Naive thymus-derived CD8-positive, alpha-beta T cell (primary cell): Measurements from ENCODE around the gene PP2D1. TPM values are rescaled to one million over a fixed set of nuclear protein-coding genes. Genes with fewer than 3 reads are reported as not detected.
"Not testable (repeated sequence)": the region's sequence is repeated elsewhere in the genome, so short reads cannot be mapped to it uniquely, and the experiment has no call there.

Source experiments
- ATAC-seq, 2 donors: fragments of 150-1000 bp; cut with Tn5 transposase in 1 of 2; sonication (Bioruptor Pico), chemical (Tn5 transposase) in 1 of 2; 1 replicate in 1 of 2; 2 replicates in 1 of 2; pipeline ENCODE4 v1.10.0; 2021; ENCODE audit warnings: mild to moderate bottlenecking in 2 of 2, moderate library complexity in 2 of 2
- POLR2A ChIA-PET: fragments of 350-600 bp; sonication (Branson Sonifier 250); formaldehyde crosslinking; loops from one replicate; lab custom pipeline; 2021; ENCODE audit warnings: antibody characterized with exemption; lab: Charles Lee
- DNase-seq, 10 donors: peaks; one replicate each; pipeline versions ENCODE4 v3.0.0 to v3.0.0-alpha.2; 2020 to 2022
- H3K27ac Mint-ChIP-seq, 10 donors: one replicate each; pipeline ENCODE4 v1.8.0; 2020 to 2022; ENCODE audit warnings: mild to moderate bottlenecking in 10 of 10, mixed read lengths in 10 of 10, moderate library complexity in 4 of 10, inconsistent platforms in 1 of 10
- H3K27me3 Mint-ChIP-seq, 5 donors: one replicate each; pipeline ENCODE4 v1.8.0; 2021 to 2022; ENCODE audit warnings: mixed read lengths in 5 of 5
- H3K36me3 Mint-ChIP-seq, 3 donors: one replicate each; pipeline ENCODE4 v1.8.0; 2020 to 2022; ENCODE audit warnings: mixed read lengths in 3 of 3, mild to moderate bottlenecking in 2 of 3, inconsistent platforms in 1 of 3
- H3K4me1 Mint-ChIP-seq, 4 donors: one replicate each; pipeline ENCODE4 v1.8.0; 2021 to 2022; ENCODE audit warnings: mixed read lengths in 4 of 4
- H3K4me3 Mint-ChIP-seq, 10 donors: one replicate each; pipeline ENCODE4 v1.8.0; 2020 to 2022; ENCODE audit warnings: mild to moderate bottlenecking in 10 of 10, mixed read lengths in 10 of 10, moderate library complexity in 6 of 10, inconsistent platforms in 1 of 10
- H3K9me3 Mint-ChIP-seq, 9 donors: one replicate each; pipeline ENCODE4 v1.8.0; 2020 to 2022; ENCODE audit warnings: mixed read lengths in 9 of 9, mild to moderate bottlenecking in 3 of 9, inconsistent platforms in 1 of 9, moderate library complexity in 1 of 9
- polyA plus RNA-seq, 3 donors: library from polyadenylated mRNA; unstranded; fragments of 300-500 nt; fragmentation: Illumina TruSeq; gene quantifications; one replicate each; pipeline ENCODE4 v1.2.3, GENCODE V29; 2021
- total RNA-seq, 8 experiments: library from RNA in 2 of 8; stranded (reverse) in 2 of 8; gene quantifications; one replicate each; pipeline ENCODE4 v1.2.3 and lab custom pipeline; 2021 to 2026

Gene PP2D1
- total and polyA plus RNA-seq, 5 experiments from 2014 or later = 0.33 to 0.98 (median 0.34) TPM; not detected in 2

- H3K4me3 Mint-ChIP-seq = no peak overlapping the region
- H3K9me3 Mint-ChIP-seq = no peaks in the 10 kb centered on the region
- H3K4me1 Mint-ChIP-seq = no peaks in the 10 kb centered on the region
- H3K27ac Mint-ChIP-seq = peak overlapping the region in 1 of 10 donors; percentile 60
- H3K36me3 Mint-ChIP-seq = no peaks in the 10 kb centered on the region
- DNase-seq = no peak
- no peaks in the 10 kb centered on the region for H3K27me3 Mint-ChIP-seq
- POLR2A ChIA-PET = no interaction called here
- no peak for ATAC-seq
Observed at GRCh38 chr3:20007960-20008359, 4.1 kb downstream of the PP2D1 start.

DNA sequence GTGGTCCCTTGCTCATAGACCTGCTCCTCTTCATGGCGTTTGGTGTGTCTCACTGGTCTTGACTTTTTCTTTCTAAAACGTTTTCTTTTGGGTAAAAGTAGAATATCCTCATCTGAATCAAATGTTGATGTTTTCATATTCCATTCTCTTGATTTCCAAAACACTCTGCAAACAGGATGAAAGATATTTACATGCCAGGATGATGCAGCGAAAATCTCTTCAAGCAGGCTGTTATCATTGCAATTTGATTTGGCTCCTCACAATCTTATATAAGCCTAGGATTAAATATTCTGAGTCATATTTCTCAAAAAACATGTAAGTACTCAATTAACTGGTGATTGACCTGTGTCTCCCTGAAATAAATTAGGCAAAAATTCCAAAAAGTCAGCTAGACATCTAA is 10.1 kb downstream of the PP2D1 start:
- ATAC-seq (no peak), DNase-seq (no peak)
- Mint-ChIP-seq H3K27me3 (no peaks in the 10 kb centered on the region), H3K4me1 (no peaks in the 10 kb centered on the region), H3K4me3 (no peak overlapping the region), H3K27ac (no peak overlapping the region), H3K9me3 (peaks cover 0 to 5% (median 0%) of the 10 kb centered on the region in 9 donors), H3K36me3 (no peaks in the 10 kb centered on the region)
- POLR2A ChIA-PET = no interaction called here

DNA sequence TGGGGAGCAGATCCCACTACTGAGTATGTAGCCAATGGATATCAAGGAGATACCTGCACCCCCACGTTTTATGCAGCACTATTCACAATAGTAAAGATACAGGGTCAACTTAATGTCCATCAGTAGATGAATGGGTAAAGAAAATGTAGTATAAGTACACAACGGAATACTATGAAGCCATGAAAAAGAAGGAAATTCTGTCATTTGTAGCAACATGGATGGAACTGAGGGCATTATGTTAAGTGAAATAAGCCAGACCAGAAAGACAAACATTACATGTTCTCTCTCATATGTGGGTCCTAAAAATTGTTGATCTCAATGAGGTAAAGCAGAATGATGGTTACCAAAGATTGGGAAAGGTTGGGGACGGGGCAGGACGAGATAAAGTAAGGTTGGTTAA is 14.6 kb downstream of the PP2D1 start:
- H3K9me3 Mint-ChIP-seq = peaks cover 0 to 5% (median 0%) of the 10 kb centered on the region in 9 donors
- no peaks in the 10 kb centered on the region for H3K4me1 Mint-ChIP-seq
- peak overlapping the region in 1 of 10 donors; percentile 15 for H3K27ac Mint-ChIP-seq
- ATAC-seq (no peak), DNase-seq (no peak)
- no peak overlapping the region for H3K4me3 Mint-ChIP-seq
- no peaks in the 10 kb centered on the region for H3K36me3 Mint-ChIP-seq
- no peaks in the 10 kb centered on the region for H3K27me3 Mint-ChIP-seq
- POLR2A ChIA-PET = no interaction called here

DNA sequence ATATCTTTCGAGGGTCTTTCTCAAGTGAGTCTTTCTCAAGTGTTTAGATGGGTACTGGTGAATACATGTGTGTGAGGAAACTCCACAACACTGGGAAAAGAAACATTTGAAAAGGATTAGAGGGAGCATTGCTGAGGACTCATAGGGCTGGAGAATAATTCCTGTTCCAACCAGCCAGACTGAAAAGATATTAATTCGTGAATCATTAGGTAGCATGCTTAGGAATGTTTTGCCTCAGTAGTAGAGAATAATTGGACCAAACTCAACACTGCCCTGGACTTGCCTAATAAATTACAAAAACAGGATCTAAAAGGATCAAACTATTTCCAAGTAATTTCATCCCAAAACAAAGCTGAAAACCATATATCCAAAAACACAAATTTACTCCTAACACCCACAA is 17.3 kb downstream of the PP2D1 start:
- no peaks in the 10 kb centered on the region for H3K27me3 Mint-ChIP-seq
- ATAC-seq = no peak
- no peaks in the 10 kb centered on the region for H3K36me3 Mint-ChIP-seq
- DNase-seq = no peak
- H3K4me1 Mint-ChIP-seq = peaks cover 0 to 5% (median 2%) of the 10 kb centered on the region in 4 donors
- H3K9me3 Mint-ChIP-seq = peaks cover 0 to 5% (median 0%) of the 10 kb centered on the region in 9 donors
- no peak overlapping the region for H3K4me3 Mint-ChIP-seq
- H3K27ac Mint-ChIP-seq = no peak overlapping the region
- POLR2A ChIA-PET = no interaction called here

DNA sequence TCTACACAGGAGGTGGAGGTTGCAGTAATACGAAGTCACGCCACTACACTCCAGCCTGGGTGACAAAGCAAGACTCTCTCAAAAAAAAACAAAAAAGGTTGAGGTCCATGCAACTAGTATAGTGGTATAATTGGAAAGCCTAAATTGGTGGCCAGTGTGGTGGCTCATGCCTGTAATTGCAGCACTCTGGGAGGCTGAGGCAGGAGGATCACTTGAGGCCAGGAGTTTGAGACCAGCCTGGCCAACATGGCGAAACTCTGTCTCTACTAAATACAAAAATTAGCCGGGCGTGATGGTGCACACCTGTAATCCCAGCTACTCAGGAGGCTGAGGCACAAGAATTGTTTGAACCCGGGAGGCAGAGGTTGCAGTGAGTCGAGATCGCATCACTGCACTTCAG is 23.2 kb downstream of the PP2D1 start:
- not testable (repeated sequence) for H3K4me3 Mint-ChIP-seq, H3K9me3 Mint-ChIP-seq, H3K4me1 Mint-ChIP-seq, DNase-seq, ATAC-seq, H3K27me3 Mint-ChIP-seq
- peak overlapping the region in 2 of 10 donors; percentile 24 to 46 for H3K27ac Mint-ChIP-seq
- H3K36me3 Mint-ChIP-seq = peaks cover 7 to 28% (median 25%) of the 10 kb centered on the region in 3 donors
- POLR2A ChIA-PET = interaction anchor here (0.7 kb wide), 1 partner anchor 130 kb away, joined by 3 read pairs; no protein-coding TSS in a partner anchor

DNA sequence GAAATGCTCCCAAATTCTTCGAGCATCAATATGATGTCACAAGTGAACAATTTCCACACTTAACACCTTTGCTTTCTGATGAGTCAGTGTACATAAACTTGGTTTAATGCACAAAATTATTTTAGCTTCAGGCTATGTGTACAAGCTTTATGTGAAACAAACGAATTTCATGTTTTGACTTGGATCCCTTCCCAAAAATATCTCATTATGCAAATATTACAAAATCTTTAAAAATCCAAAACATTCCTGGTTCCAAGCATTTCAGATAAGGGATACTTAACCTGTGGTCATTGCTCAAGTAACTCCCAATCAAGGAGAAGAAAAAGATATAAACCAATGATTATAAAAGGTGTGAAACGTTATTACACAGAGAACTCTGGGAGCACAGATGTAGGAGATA is 40.0 kb downstream of the PP2D1 start:
- no peaks in the 10 kb centered on the region for H3K27me3 Mint-ChIP-seq
- POLR2A ChIA-PET = no interaction called here
- ATAC-seq (no peak), DNase-seq (no peak)
- H3K36me3 Mint-ChIP-seq = peaks cover 5 to 79% (median 16%) of the 10 kb centered on the region in 3 donors
- peaks cover 6 to 41% (median 35%) of the 10 kb centered on the region in 4 donors for H3K4me1 Mint-ChIP-seq
- H3K27ac Mint-ChIP-seq = peak overlapping the region in 1 of 10 donors; percentile 8
- H3K4me3 Mint-ChIP-seq = no peak overlapping the region
- no peaks in the 10 kb centered on the region for H3K9me3 Mint-ChIP-seq

DNA sequence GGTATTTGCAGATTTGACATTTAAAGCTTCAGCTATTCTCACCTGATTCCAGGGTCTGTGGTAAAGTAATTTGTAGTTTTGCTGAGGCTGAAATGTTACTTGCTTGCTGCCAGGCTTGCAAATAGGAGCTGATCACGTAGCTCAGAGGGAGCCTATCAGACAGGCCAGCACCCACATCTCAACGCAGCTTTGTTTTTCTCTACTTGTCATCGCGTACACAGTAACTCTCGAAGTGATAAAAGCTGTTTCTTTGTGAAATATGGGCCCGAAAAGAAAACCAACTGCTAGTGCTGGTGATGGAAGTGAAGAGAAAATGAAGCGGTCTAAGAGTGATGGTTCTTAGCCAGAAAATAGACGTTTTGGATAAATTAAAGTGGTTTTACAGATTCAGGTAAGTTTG is 41.7 kb downstream of the PP2D1 start:
- Mint-ChIP-seq H3K4me1 (peaks cover 9 to 58% (median 49%) of the 10 kb centered on the region in 4 donors), H3K27ac (peak overlapping the region in 3 of 10 donors; percentile 41 to 69 (median 44)), H3K4me3 (peak overlapping the region in 1 of 10 donors; percentile 9), H3K27me3 (no peaks in the 10 kb centered on the region), H3K36me3 (peaks cover 5 to 74% (median 14%) of the 10 kb centered on the region in 3 donors), H3K9me3 (no peaks in the 10 kb centered on the region)
- POLR2A ChIA-PET = no interaction called here
- ATAC-seq (no peak), DNase-seq (no peak)

- no peak for DNase-seq
- Mint-ChIP-seq H3K27ac (peak overlapping the region in 6 of 10 donors; percentile 1 to 49 (median 8)), H3K4me3 (no peak overlapping the region), H3K9me3 (no peaks in the 10 kb centered on the region), H3K27me3 (no peaks in the 10 kb centered on the region), H3K4me1 (peaks cover 15 to 77% (median 66%) of the 10 kb centered on the region in 4 donors), H3K36me3 (peaks cover 0 to 62% (median 9%) of the 10 kb centered on the region in 3 donors)
- POLR2A ChIA-PET = no interaction called here
- no peak for ATAC-seq
Observed at GRCh38 chr3:19967812-19968211, 44.3 kb downstream of the PP2D1 start.

GRCh38 chr3:19967208-19967607 is 44.9 kb downstream of the PP2D1 start:
- Mint-ChIP-seq H3K27me3 (no peaks in the 10 kb centered on the region), H3K27ac (peak overlapping the region in 5 of 10 donors; percentile 3 to 52 (median 9)), H3K9me3 (no peaks in the 10 kb centered on the region), H3K4me1 (peaks cover 13 to 78% (median 66%) of the 10 kb centered on the region in 4 donors), H3K4me3 (peak overlapping the region in 1 of 10 donors; percentile 9), H3K36me3 (peaks cover 0 to 61% (median 9%) of the 10 kb centered on the region in 3 donors)
- POLR2A ChIA-PET = interaction anchor here (0.7 kb wide), 1 partner anchor 84 kb away, joined by 3 read pairs; no protein-coding TSS in a partner anchor
- DNase-seq (no peak), ATAC-seq (no peak)

- Mint-ChIP-seq H3K9me3 (no peaks in the 10 kb centered on the region), H3K4me3 (peak overlapping the region in 2 of 10 donors; percentile 1 to 22), H3K4me1 (peaks cover 29 to 91% (median 83%) of the 10 kb centered on the region in 4 donors), H3K27me3 (no peaks in the 10 kb centered on the region), H3K27ac (peak overlapping the region in 4 of 10 donors; percentile 27 to 64 (median 28)), H3K36me3 (peaks cover 0 to 64% (median 10%) of the 10 kb centered on the region in 3 donors)
- DNase-seq = no peak
- ATAC-seq = no peak
- POLR2A ChIA-PET = no interaction called here
Observed at GRCh38 chr3:19961960-19962359, 50.1 kb downstream of the PP2D1 start.

DNA sequence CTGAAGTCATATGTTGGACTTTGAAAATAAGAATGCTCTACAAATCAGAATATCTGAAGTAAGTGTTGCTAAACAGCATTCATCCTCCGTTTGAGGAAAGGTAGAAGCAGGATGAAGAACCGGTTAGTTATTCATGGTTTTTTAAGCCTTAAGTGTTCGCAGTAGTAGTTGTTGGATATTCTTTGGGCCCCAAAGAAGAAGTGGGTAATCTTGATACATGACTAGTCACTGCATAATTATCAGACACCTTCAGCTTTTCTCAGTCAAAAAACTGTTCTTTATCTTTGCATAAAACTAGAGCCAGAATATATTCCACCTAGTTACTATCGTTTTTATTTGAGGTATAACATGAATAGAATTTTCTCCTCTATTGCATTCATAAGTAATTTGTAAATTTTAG is 51.4 kb downstream of the PP2D1 start:
- DNase-seq = no peak
- H3K9me3 Mint-ChIP-seq = no peaks in the 10 kb centered on the region
- peaks cover 0 to 62% (median 5%) of the 10 kb centered on the region in 3 donors for H3K36me3 Mint-ChIP-seq
- POLR2A ChIA-PET = no interaction called here
- peak overlapping the region in 3 of 10 donors; percentile 12 to 78 (median 61) for H3K27ac Mint-ChIP-seq
- peaks cover 31 to 87% (median 77%) of the 10 kb centered on the region in 4 donors for H3K4me1 Mint-ChIP-seq
- no peak overlapping the region for H3K4me3 Mint-ChIP-seq
- ATAC-seq = no peak
- no peaks in the 10 kb centered on the region for H3K27me3 Mint-ChIP-seq

GRCh38 chr3:19959505-19959904 is 52.6 kb downstream of the PP2D1 start:
- H3K4me3 Mint-ChIP-seq = no peak overlapping the region
- POLR2A ChIA-PET = interaction anchor here (0.6 kb wide), 1 partner anchor 12 kb away, joined by 4 read pairs; no protein-coding TSS in a partner anchor
- H3K9me3 Mint-ChIP-seq = no peaks in the 10 kb centered on the region
- peaks cover 0 to 70% (median 11%) of the 10 kb centered on the region in 3 donors for H3K36me3 Mint-ChIP-seq
- peaks cover 30 to 87% (median 82%) of the 10 kb centered on the region in 4 donors for H3K4me1 Mint-ChIP-seq
- peak overlapping the region in 5 of 10 donors; percentile 12 to 62 (median 34) for H3K27ac Mint-ChIP-seq
- DNase-seq (no peak), ATAC-seq (no peak)
- no peaks in the 10 kb centered on the region for H3K27me3 Mint-ChIP-seq

- not testable (repeated sequence) for H3K27me3 Mint-ChIP-seq, DNase-seq, ATAC-seq, H3K4me3 Mint-ChIP-seq, H3K9me3 Mint-ChIP-seq
- Mint-ChIP-seq H3K27ac (peak overlapping the region in 4 of 10 donors; percentile 19 to 72 (median 30)), H3K4me1 (peaks cover 26 to 84% (median 75%) of the 10 kb centered on the region in 4 donors), H3K36me3 (peaks cover 0 to 75% (median 15%) of the 10 kb centered on the region in 3 donors)
- POLR2A ChIA-PET = interaction anchor here (1.2 kb wide), 1 partner anchor 10 kb away, joined by 4 read pairs; the partner anchor contains the start of gene RAB5A
Observed at GRCh38 chr3:19957354-19957753, 54.7 kb downstream of the PP2D1 start.
